Thyroid gland (tissue), 4 donors: ENCODE data around the gene PLEKHH3. TPM values are rescaled to one million over a fixed set of nuclear protein-coding genes. Genes with fewer than 3 reads are reported as not detected.

Experiments used
- DNase-seq, 2 donors: peaks; one replicate each; pipeline ENCODE4 v3.0.0-alpha.2; 2019
- H3K27ac ChIP-seq, 3 donors: fragments of 200-600 bp; sonication (generic); 1 replicate in 2 of 3; 2 replicates in 1 of 3; pipeline ENCODE4 v1.5.1; 2016 to 2019; ENCODE audit warnings: mild to moderate bottlenecking in 1 of 3, moderate library complexity in 1 of 3
- H3K27me3 ChIP-seq: fragments of 200-600 bp; sonication (generic); one replicate; pipeline ENCODE4 v1.5.1; 2019
- H3K36me3 ChIP-seq, 2 donors: fragments of 200-600 bp; sonication (generic); one replicate each; pipeline ENCODE4 v1.5.1; 2016 to 2019
- H3K4me1 ChIP-seq, 2 donors: fragments of 200-600 bp; sonication (generic); one replicate each; pipeline ENCODE4 v1.5.1; 2017 to 2019
- H3K4me3 ChIP-seq, 3 donors: fragments of 200-600 bp; sonication (generic); replicated peaks in 1 of 3; 1 replicate in 2 of 3; 2 replicates in 1 of 3; pipeline ENCODE4 v1.5.1; 2016; ENCODE audit warnings: mild to moderate bottlenecking in 1 of 3
- H3K9me3 ChIP-seq: fragments of 200-600 bp; sonication (generic); one replicate; pipeline ENCODE4 v1.5.1; 2017
- CTCF ChIP-seq, 6 experiments: fragments of 200-600 bp in 3 of 6; fragments of 450-650 bp in 3 of 6; sonication (generic) in 3 of 6; IDR thresholded peaks; one replicate each; pipeline ENCODE4 v1.5.1; 2016 to 2019; ENCODE audit warnings: antibody characterized with exemption in 6 of 6, mild to moderate bottlenecking in 2 of 6, inconsistent platforms in 1 of 6, moderate library complexity in 1 of 6
- POLR2A ChIP-seq, 2 donors: fragments of 450-650 bp; IDR thresholded peaks; one replicate each; pipeline ENCODE4 v1.6.1; 2017; ENCODE audit warnings: antibody characterized with exemption in 2 of 2, mild to moderate bottlenecking in 2 of 2, moderate library complexity in 1 of 2
- WGBS, 2 donors: methylation state at CpG; one replicate each; pipeline ENCODE4 v1.1.5; 2017; 5-methylcytosine and 5-hydroxymethylcytosine counted together
- intact Hi-C: fragments of 100-400 bp; cut with DNase I; formaldehyde crosslinking; loops from one replicate; pipeline ENCODE4 v1.15.1; 2023
- total RNA-seq, 4 donors: library from RNA; depleted of rRNA; stranded (reverse); fragments of >200 nt; gene quantifications; one replicate each; pipeline ENCODE4 v1.2.3, GENCODE V29; 2016

The PLEKHH3 gene
- total RNA-seq, 4 donors from 2014 or later, result 22.0 to 30.4 (median 26.4) TPM

DNA sequence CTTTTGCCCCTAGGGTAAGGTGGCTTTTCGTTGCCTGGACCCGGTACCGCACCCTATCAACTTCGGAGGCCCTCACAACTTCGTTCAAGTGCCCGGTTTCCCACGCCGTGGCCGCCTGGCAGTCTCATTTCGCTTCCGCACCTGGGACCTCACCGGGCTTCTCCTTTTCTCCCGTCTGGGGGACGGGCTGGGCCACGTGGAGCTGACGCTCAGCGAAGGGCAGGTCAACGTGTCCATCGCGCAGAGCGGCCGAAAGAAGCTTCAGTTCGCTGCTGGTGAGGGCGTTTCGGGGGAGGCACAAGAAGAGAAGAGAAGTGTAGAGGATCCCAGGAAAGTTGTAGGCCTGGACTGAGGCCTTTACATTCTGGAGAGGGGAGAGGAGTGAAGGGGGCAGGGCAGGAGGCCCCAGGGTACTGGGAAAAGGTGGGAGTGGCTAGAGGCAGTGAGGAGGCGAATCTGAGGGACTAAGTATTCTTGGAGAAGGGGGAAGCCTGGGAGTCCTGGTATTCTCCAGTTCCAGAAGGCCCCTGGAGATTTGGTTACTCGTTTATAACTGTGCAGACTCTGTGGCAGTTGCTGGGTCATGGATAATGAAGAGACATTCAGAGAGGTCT lies 11.0 kb upstream of the PLEKHH3 start:
- 59 to 60% methylated on average over 26 to 27 of the region's 27 CpGs for WGBS, 2 donors
- DNase-seq, result no peak
- Histone ChIP-seq H3K27ac (no peak overlapping the region), H3K9me3 (no peaks in the 10 kb centered on the region), H3K27me3 (no peaks in the 10 kb centered on the region), H3K4me1 (peaks cover 6 to 21% of the 10 kb centered on the region in 2 donors), H3K36me3 (no peaks in the 10 kb centered on the region), H3K4me3 (no peak overlapping the region)
- intact Hi-C loops, result no loop called here
- TF ChIP-seq POLR2A (IDR thresholded peaks at IDR 0.05), result no peak
- TF ChIP-seq CTCF (IDR thresholded peaks at IDR 0.05), result no peak

DNA sequence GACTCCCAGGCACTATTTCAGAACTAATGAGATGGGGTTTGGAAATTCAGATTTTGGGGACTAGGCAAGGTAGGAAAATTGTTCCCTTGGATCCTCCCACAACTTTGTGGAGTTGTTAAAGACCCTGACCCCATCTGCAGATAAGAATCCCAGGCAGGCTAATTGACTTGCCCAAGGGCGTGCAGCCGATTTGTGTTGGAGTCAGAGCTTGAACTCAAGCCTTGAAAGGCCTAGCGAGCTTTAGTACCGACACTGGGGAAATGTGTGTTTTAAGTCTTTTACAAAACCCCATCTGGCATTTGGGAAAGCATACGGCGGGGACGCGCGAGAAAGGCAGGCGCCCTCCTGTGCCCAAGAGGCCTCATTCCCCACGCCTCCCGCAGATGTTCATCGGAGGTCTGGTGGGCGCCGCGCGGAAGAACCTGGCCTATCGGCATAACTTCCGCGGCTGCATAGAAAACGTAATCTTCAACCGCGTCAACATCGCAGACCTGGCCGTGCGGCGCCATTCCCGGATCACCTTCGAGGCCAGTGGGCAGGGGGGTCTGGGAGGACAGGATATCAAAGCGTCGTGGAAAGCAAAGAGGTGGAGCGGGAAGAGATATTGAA lies 9.8 kb upstream of the PLEKHH3 start:
- no peaks in the 10 kb centered on the region for H3K9me3 ChIP-seq
- H3K27me3 ChIP-seq, result no peaks in the 10 kb centered on the region
- TF ChIP-seq POLR2A (IDR thresholded peaks at IDR 0.05) (no peak), CTCF (IDR thresholded peaks at IDR 0.05) (no peak)
- 58 to 59% methylated on average over 32 of the region's 32 CpGs for WGBS, 2 donors
- intact Hi-C loops, result no loop called here
- H3K4me3 ChIP-seq, result no peak overlapping the region
- no peak for DNase-seq
- no peaks in the 10 kb centered on the region for H3K36me3 ChIP-seq
- H3K27ac ChIP-seq, result no peak overlapping the region
- peaks cover 12 to 31% of the 10 kb centered on the region in 2 donors for H3K4me1 ChIP-seq

GRCh38 chr17:42685831-42686230 lies 9.0 kb upstream of the PLEKHH3 start:
- no peaks in the 10 kb centered on the region for H3K27me3 ChIP-seq
- TF ChIP-seq CTCF (IDR thresholded peaks at IDR 0.05) (no peak), POLR2A (IDR thresholded peaks at IDR 0.05) (no peak)
- 60 to 78% methylated on average over 14 of the region's 14 CpGs for WGBS, 2 donors
- H3K4me3 ChIP-seq, result no peak overlapping the region
- intact Hi-C loops, result no loop called here
- H3K4me1 ChIP-seq, result peaks cover 12 to 33% of the 10 kb centered on the region in 2 donors
- no peaks in the 10 kb centered on the region for H3K9me3 ChIP-seq
- H3K36me3 ChIP-seq, result no peaks in the 10 kb centered on the region
- H3K27ac ChIP-seq, result no peak overlapping the region
- DNase-seq, result no peak

GRCh38 chr17:42684929-42685556 lies 8.2 kb upstream of the PLEKHH3 start:
- Histone ChIP-seq H3K9me3 (no peaks in the 10 kb centered on the region), H3K4me1 (peaks cover 13 to 38% of the 10 kb centered on the region in 2 donors), H3K27me3 (no peaks in the 10 kb centered on the region), H3K36me3 (no peaks in the 10 kb centered on the region), H3K27ac (no peak overlapping the region), H3K4me3 (no peak overlapping the region)
- intact Hi-C loops, result no loop called here
- DNase-seq, result no peak
- WGBS, 2 donors, result 50 to 60% methylated on average over 23 to 37 of the region's 50 CpGs
- TF ChIP-seq POLR2A (IDR thresholded peaks at IDR 0.05) (no peak), CTCF (IDR thresholded peaks at IDR 0.05) (no peak)
